ENCODE results near the gene CHST6. TPM values are rescaled to one million over a fixed set of nuclear protein-coding genes. Genes with fewer than 3 reads are reported as not detected.
A peak's percentile ranks its signal among the peaks of the same experiment; 100 is the strongest.

The CHST6 gene
- total and polyA plus RNA-seq, 4 experiments from 2014 or later = 0.06 TPM; not detected in 3

DNA sequence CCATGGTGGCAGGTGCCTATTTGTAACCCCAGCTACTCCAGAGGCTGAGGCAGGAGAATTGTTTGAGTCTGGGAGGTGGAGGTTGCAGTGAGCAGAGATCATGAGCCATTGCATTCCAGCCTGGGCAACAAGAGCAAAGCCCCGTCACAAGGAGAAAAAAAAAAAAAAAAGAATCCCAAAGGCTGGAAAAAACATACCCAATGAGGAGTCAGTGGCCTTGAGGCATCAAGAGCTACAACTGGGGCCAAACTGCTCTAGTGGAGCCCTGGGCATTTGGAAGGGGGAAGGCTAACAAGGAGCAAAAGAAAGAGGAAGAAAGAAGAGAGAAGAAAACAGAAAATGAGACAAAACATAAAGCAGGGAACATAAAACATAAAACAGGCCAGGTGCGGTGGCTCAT lies 6.9 kb downstream of the CHST6 start:
- Histone ChIP-seq H3K4me3 (ENCODE audit: low read length in 2 of 2) (no peak overlapping the region), H3K27me3 (ENCODE audit: insufficient read depth, low read length) (peaks cover 2% of the 10 kb centered on the region), H3K27ac (ENCODE audit: low read depth, low read length) (no peak overlapping the region), H3K9me3 (ENCODE audit: control insufficient read depth in 1 of 2, low read length in 2 of 2) (no peaks in the 10 kb centered on the region), H3K4me1 (ENCODE audit: insufficient read depth, low read length) (no peaks in the 10 kb centered on the region), H3K36me3 (ENCODE audit: insufficient read depth, low read length) (no peaks in the 10 kb centered on the region)
- H3K27ac Mint-ChIP-seq = no peak overlapping the region
- CTCF ChIA-PET (ENCODE audit: partially characterized antibody) = no interaction called here
- POLR2A ChIA-PET (ENCODE audit: partially characterized antibody) = no interaction called here
- no peaks in the 10 kb centered on the region for H3K36me3 Mint-ChIP-seq
- DNase-seq = no peak
- peaks cover 15 to 16% of the 10 kb centered on the region in 2 donors for H3K27me3 Mint-ChIP-seq
- H3K4me3 Mint-ChIP-seq = no peak overlapping the region
- intact Hi-C loops (cut with micrococcal nuclease) = no loop called here
- no peaks in the 10 kb centered on the region for H3K4me1 Mint-ChIP-seq
- H3K9me3 Mint-ChIP-seq = no peaks in the 10 kb centered on the region

DNA sequence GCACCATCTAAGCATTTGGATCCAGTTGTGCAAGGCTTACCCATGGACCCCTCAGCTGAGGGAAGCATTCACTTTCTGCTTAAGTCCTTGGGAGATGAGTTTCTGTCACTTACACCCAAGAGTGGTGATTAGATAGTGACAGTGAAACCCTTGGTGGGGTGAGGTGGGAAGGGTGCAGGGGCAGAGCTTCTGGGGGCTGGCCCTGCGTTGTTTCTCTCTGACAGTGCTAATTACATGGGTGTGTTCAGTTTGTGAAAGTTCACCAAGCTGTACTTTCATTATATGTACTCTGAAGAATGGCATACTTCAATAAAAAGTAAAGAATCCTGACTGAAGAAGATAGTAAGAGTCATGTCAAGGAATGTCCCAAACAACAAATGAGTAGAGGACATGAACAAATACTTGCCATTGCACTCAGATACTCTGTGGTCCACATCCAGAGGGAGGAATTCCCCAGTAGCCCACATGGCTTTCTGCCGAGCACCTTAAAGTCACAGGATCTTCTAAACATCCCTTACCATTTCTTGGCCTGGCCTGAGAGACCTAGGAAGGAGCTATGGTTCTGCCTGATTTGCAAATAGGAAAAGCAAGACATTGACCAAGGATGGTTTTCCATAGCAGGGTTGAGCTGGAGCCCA lies 8.4 kb downstream of the CHST6 start:
- H3K4me1 Mint-ChIP-seq = no peaks in the 10 kb centered on the region
- H3K9me3 Mint-ChIP-seq = no peaks in the 10 kb centered on the region
- no peak overlapping the region for H3K4me3 ChIP-seq (ENCODE audit: low read length in 2 of 2)
- intact Hi-C loops (cut with micrococcal nuclease) = no loop called here
- DNase-seq = no peak
- no peaks in the 10 kb centered on the region for H3K4me1 ChIP-seq (ENCODE audit: insufficient read depth, low read length)
- H3K4me3 Mint-ChIP-seq = no peak overlapping the region
- H3K27ac Mint-ChIP-seq = no peak overlapping the region
- POLR2A ChIA-PET (ENCODE audit: partially characterized antibody) = no interaction called here
- CTCF ChIA-PET (ENCODE audit: partially characterized antibody) = no interaction called here
- H3K27ac ChIP-seq (ENCODE audit: low read depth, low read length) = no peak overlapping the region
- no peaks in the 10 kb centered on the region for H3K36me3 ChIP-seq (ENCODE audit: insufficient read depth, low read length)
- peaks cover 2% of the 10 kb centered on the region for H3K27me3 ChIP-seq (ENCODE audit: insufficient read depth, low read length)
- no peaks in the 10 kb centered on the region for H3K36me3 Mint-ChIP-seq
- no peaks in the 10 kb centered on the region for H3K9me3 ChIP-seq (ENCODE audit: control insufficient read depth in 1 of 2, low read length in 2 of 2)
- peaks cover 13% of the 10 kb centered on the region in 2 donors for H3K27me3 Mint-ChIP-seq

DNA sequence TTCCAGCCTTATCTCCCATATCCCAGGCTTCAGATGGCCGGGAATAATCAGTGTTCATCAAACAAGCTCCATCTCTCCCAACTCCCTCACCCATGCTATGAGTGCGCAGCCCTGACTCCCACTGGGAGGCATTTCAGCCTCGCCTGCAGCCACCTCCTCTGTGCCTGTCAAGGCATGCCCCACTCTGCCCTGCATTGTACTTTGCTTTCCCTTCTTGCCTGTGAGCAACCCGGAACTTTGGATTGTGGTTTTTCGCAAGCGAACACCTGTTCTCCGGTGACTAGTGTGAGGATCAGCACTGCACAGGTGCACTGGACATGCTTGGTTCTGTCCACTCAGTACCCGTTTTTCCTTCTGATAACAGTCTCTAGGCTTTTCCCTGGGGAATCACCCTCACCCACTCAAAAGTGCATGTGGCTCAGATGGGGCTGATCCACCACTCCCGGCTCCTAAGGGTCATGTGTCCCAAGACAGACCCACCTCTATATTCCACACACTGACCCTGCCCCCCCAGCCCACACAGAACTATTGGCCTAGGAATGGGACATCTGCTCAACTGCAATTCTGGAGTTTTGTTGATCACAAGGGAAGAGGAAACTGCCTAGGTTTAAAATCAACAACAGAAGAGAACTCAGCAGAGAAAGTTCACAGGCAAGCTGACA lies 9.1 kb downstream of the CHST6 start:
- Mint-ChIP-seq H3K27me3 (peaks cover 16% of the 10 kb centered on the region in 2 donors), H3K36me3 (no peaks in the 10 kb centered on the region), H3K4me3 (no peak overlapping the region), H3K4me1 (no peaks in the 10 kb centered on the region), H3K27ac (no peak overlapping the region), H3K9me3 (no peaks in the 10 kb centered on the region)
- CTCF ChIA-PET (ENCODE audit: partially characterized antibody) = interaction anchor here (1.5 kb wide), 1 partner anchor 9 kb away, joined by 5 read pairs; no protein-coding TSS in a partner anchor
- intact Hi-C loops (cut with micrococcal nuclease) = no loop called here
- Histone ChIP-seq H3K27ac (ENCODE audit: low read depth, low read length) (no peak overlapping the region), H3K4me3 (ENCODE audit: low read length in 2 of 2) (no peak overlapping the region), H3K36me3 (ENCODE audit: insufficient read depth, low read length) (no peaks in the 10 kb centered on the region), H3K4me1 (ENCODE audit: insufficient read depth, low read length) (no peaks in the 10 kb centered on the region), H3K9me3 (ENCODE audit: control insufficient read depth in 1 of 2, low read length in 2 of 2) (no peaks in the 10 kb centered on the region), H3K27me3 (ENCODE audit: insufficient read depth, low read length) (peaks cover 2% of the 10 kb centered on the region)
- POLR2A ChIA-PET (ENCODE audit: partially characterized antibody) = no interaction called here
- DNase-seq = no peak

DNA sequence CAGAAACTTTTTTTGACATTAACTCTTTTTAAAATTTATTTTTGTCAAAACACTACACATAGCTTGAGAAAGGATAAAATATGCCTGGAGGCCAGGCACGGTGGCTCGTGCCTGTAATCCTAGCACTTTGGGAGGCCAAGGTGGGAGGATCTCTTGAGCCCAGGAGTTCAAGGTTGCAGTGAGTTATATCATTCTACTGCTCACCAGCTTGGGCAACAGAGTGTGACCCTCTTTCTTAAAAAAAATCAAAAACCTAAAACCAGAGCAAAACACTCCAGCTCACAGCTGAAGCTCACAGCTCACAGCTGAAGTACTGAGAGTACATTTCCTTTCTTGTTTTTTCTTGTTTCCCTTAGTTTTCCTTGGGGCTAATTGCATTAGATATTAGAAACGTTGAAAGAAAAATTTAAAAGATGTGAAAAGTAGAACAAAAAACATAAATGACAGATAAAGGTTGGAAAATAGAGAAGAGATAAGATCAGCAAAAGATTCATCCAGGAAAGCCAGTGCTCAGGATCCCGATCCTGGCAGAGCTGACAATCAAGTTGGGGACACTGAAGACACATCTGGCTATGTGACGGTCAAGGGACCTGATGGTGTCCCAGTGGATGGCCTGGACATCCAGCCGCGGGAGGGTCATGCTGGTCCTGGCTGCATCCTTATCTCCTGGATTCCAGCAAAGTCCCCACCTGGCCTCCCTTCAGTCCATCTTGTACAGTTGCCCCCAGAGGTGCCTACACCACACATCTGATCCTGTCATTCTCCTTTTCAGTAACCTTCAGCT lies 9.8 kb downstream of the CHST6 start:
- no peaks in the 10 kb centered on the region for H3K9me3 ChIP-seq (ENCODE audit: control insufficient read depth in 1 of 2, low read length in 2 of 2)
- no peaks in the 10 kb centered on the region for H3K36me3 ChIP-seq (ENCODE audit: insufficient read depth, low read length)
- no peak overlapping the region for H3K4me3 ChIP-seq (ENCODE audit: low read length in 2 of 2)
- H3K27me3 ChIP-seq (ENCODE audit: insufficient read depth, low read length) = peaks cover 2% of the 10 kb centered on the region
- Mint-ChIP-seq H3K4me3 (no peak overlapping the region), H3K4me1 (no peaks in the 10 kb centered on the region), H3K9me3 (peaks cover 0 to 2% (median 0%) of the 10 kb centered on the region in 8 donors), H3K36me3 (no peaks in the 10 kb centered on the region), H3K27ac (no peak overlapping the region), H3K27me3 (peaks cover 13 to 14% of the 10 kb centered on the region in 2 donors)
- no peaks in the 10 kb centered on the region for H3K4me1 ChIP-seq (ENCODE audit: insufficient read depth, low read length)
- no peak overlapping the region for H3K27ac ChIP-seq (ENCODE audit: low read depth, low read length)
- intact Hi-C loops (cut with micrococcal nuclease) = no loop called here
- POLR2A ChIA-PET (ENCODE audit: partially characterized antibody) = no interaction called here
- DNase-seq = no peak
- CTCF ChIA-PET (ENCODE audit: partially characterized antibody) = interaction anchor here (1.5 kb wide), 1 partner anchor 9 kb away, joined by 5 read pairs; no protein-coding TSS in a partner anchor

DNA sequence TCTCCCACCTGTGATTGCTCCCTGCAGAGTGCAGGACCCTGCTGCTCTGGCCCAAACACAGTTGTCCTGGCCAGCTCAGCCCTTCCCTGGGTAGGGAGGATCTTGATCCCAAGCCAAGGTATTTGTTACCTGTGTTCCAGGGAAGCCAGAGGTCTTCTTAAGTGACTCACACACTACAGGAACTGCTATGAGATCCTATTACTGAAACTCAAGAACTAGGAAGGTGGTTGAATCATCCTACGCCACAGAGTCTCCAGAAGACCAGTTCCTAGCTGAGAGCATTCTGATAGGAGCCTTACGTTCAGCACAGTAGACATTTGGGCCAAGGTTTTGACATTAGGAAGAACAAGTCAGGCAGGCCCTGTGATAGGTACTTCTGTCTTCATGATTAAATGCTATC lies 12.0 kb downstream of the CHST6 start:
- peaks cover 0 to 2% (median 0%) of the 10 kb centered on the region in 8 donors for H3K9me3 Mint-ChIP-seq
- H3K36me3 Mint-ChIP-seq = no peaks in the 10 kb centered on the region
- H3K4me3 Mint-ChIP-seq = no peak overlapping the region
- peaks cover 11 to 13% of the 10 kb centered on the region in 2 donors for H3K27me3 Mint-ChIP-seq
- H3K27ac Mint-ChIP-seq = peak overlapping the region in 1 of 7 donors; percentile 78
- POLR2A ChIA-PET (ENCODE audit: partially characterized antibody) = no interaction called here
- CTCF ChIA-PET (ENCODE audit: partially characterized antibody) = interaction anchor here (1.2 kb wide), 1 partner anchor 11 kb away, joined by 3 read pairs; no protein-coding TSS in a partner anchor
- Histone ChIP-seq H3K27ac (ENCODE audit: low read depth, low read length) (no peak overlapping the region), H3K9me3 (ENCODE audit: control insufficient read depth in 1 of 2, low read length in 2 of 2) (no peaks in the 10 kb centered on the region), H3K27me3 (ENCODE audit: insufficient read depth, low read length) (peaks cover 2% of the 10 kb centered on the region), H3K36me3 (ENCODE audit: insufficient read depth, low read length) (no peaks in the 10 kb centered on the region), H3K4me3 (ENCODE audit: low read length in 2 of 2) (no peak overlapping the region), H3K4me1 (ENCODE audit: insufficient read depth, low read length) (no peaks in the 10 kb centered on the region)
- no peaks in the 10 kb centered on the region for H3K4me1 Mint-ChIP-seq
- intact Hi-C loops (cut with micrococcal nuclease) = no loop called here
- no peak for DNase-seq

DNA sequence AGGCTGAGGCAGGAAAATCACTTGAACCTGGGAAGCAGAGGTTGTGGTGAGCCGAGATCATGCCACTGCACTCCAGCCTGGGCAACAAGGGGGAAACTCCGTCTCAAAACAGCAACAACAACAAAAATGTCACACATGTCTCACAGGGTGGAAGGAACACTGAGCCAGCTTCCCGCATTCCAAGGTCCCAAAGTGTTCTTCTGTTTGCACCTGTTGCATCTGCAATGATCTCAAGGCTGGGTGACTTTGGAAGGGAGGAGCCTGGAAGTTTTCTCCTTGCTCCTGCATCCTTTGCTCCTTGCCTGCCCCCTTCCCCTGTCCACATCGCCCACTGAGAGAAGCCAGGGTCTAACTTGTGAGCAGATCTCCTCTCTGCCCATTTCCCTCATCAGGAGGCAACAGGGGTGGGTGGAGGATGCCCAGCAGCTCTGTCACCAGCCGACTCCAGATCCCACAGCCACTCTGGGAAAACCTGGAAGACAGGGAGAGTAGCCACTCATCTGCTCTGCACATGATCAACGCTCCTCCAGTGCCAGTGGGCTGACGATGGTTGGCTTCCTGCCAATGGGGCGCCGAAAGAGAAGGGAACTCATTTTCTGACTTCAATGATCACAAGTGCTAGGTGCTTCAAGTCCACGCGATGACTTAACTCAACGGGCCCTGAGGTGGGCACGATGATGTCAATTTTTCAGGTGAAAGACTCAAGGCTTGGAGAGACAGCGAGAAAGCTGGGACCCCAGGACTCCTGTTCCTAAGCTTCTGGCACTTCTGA lies 12.6 kb downstream of the CHST6 start:
- Histone ChIP-seq H3K4me1 (ENCODE audit: insufficient read depth, low read length) (no peaks in the 10 kb centered on the region), H3K9me3 (ENCODE audit: control insufficient read depth in 1 of 2, low read length in 2 of 2) (no peaks in the 10 kb centered on the region), H3K36me3 (ENCODE audit: insufficient read depth, low read length) (no peaks in the 10 kb centered on the region), H3K27me3 (ENCODE audit: insufficient read depth, low read length) (peaks cover 2% of the 10 kb centered on the region), H3K27ac (ENCODE audit: low read depth, low read length) (no peak overlapping the region), H3K4me3 (ENCODE audit: low read length in 2 of 2) (no peak overlapping the region)
- no peak overlapping the region for H3K4me3 Mint-ChIP-seq
- ChIA-PET CTCF (ENCODE audit: partially characterized antibody) (interaction anchor here (0.9 to 1.2 kb wide), 2 partner anchors 10 to 11 kb away, joined by 3 read pairs; no protein-coding TSS in a partner anchor), POLR2A (ENCODE audit: partially characterized antibody) (no interaction called here)
- H3K4me1 Mint-ChIP-seq = no peaks in the 10 kb centered on the region
- DNase-seq = no peak
- no peaks in the 10 kb centered on the region for H3K36me3 Mint-ChIP-seq
- intact Hi-C loops (cut with micrococcal nuclease) = no loop called here
- no peak overlapping the region for H3K27ac Mint-ChIP-seq
- peaks cover 0 to 2% (median 0%) of the 10 kb centered on the region in 8 donors for H3K9me3 Mint-ChIP-seq
- H3K27me3 Mint-ChIP-seq = peaks cover 10 to 11% of the 10 kb centered on the region in 2 donors

Measured in CD4-positive, alpha-beta memory T cell (primary cell).